Activated T-cell treated with anti-CD3 and anti-CD28 coated beads for 24 hours (primary cell): ENCODE measurements around the gene LTA4H.

Experiments
- DNase-seq: peaks from one replicate; pipeline ENCODE4 v3.0.0-alpha.2; 2020; ENCODE audit warnings: low read depth

LTA4H gene

DNA sequence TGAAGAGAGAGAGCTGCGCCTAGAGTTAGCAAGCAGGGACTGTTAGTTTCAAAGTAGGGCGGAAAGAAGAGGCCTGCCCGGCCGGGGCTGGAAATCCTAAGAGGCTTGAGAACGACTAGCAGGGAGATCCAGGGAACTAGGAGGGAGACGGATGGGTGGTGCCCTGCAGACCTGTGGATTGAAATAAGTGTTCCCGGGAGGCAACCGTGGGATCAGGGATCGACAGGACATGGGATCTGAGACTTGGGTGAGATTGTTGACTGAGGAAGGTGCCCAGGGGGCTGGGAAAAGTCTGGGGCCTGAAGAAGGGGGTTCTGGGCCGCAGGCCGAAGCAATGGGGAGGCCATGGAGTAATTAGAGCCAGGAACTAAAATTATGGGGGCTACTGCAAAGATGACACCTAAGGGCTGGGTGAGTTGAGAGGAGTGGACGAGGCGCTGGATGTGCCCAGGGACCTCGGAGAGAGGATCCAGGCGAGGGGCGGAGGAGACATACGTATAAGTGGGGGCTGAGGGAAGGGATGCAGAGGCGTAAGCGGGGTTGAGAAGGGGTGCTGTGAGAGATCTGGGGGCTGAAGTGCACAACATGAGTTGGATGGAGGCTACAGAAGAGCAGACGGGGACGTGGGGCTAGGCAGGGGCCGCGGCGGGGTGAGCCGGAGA, 635 bp downstream of the LTA4H start:
- no peak for DNase-seq

DNA sequence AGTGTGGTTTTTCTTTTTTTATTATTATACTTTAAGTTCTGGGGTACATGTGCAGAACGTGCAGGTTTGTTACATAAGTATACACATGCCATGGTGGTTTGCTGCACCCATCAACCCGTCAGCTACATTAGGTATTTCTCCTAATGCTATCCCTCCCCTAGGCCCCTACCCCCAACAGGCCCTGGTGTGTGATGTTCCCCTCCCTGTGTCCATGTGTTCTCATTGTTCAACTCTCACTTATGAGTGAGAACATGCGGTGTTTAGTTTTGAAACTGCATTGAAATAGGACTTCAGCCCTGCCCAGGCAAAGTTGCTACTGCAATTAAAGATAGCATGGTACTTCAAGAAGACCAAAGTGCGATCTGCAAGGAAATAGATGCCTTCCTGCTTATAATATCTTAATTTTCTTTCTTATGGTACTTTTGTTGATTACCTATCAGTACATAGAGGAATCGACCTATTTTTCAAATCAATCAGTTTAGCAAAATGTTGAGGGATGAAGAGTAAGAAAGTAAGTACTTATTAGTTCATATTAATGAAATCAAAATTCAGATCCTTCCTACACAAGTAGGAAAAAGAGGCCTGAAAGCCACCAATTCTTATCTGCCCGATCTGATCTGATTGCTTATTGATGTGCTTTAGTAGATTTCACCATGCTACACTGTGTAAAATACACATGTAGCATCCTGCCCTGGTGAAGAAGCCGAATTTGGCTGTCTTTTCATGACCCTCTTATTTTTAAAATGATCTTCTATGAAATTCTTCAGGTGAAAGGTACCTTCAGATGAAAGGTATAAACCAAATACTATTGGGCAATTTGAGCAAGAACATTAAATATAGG, 1.6 kb downstream of the LTA4H start:
- no peak for DNase-seq

DNA sequence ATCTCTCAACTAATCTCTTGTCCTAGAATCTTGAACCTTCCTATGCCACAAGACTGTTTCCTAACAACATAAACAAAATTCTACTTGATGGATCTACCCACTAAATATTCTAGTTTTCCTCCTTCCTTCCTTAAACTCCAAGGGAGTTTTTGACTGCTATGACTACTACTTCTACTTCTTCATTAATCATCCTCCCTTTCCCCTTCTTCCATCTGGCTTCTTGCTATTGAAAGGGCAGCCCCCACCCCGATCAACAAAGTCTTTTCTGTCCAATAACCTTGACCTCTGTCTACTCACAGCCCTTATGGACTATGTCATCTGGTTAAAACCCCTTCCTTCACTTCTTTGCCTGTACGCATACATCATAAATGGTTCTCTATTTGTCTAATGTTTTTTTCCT, 5.6 kb downstream of the LTA4H start:
- DNase-seq: no peak

DNA sequence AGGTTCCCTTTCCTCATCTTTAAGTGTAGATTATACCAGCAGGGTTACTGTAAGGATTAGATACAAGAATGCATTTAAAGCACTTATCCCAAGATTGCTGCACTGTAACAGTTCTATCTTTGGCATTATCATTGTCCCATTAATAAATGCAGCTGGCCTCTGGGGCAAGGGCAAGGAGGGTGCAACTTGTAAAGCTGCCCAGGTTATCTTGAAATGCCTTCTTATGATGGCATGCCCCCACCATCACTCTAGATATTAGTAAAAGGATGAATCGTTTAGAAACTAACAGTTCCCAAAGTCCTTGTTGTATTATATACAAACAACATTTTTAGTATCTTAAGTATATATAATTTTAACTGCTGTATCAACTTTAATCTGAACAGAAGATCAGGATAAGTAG, 6.8 kb downstream of the LTA4H start:
- DNase-seq: no peak

DNA sequence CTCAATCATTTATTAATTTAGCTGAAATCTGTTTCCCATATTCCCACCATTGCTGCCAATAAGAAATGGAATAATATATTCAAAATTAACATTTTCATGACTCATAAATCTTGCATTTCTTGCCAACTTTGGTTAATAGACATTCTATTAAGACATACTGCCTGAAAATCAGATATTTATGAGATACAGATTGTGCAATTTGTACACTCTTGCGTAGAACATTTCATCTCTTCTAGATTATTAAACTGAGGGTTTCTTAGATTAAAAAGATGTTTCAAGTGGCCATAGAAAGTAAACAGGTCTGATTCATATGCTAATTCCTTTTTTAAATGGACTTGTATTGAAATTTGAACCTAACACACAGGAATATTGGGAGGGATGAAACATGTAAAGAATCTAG, 9.1 kb downstream of the LTA4H start:
- DNase-seq: no peak

DNA sequence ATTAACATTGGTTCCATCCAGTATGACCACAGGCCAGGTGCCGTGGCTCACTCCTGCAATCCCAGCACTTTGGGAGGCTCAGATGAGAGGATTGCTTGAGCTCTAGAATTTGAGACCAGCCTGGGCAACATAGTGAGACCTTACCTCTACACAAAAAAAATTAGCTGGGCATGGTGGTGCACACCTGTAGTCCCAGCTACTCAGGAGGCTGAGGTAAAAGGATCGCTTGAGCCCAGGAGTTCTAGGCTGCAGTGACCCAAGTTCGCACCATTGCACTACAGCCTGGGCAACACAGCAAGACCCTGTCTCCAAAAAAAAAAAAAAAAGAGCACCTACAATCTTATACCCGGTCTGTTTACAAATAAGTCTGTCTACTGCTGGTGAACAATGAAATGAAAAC, 9.9 kb downstream of the LTA4H start:
- no peak for DNase-seq

DNA sequence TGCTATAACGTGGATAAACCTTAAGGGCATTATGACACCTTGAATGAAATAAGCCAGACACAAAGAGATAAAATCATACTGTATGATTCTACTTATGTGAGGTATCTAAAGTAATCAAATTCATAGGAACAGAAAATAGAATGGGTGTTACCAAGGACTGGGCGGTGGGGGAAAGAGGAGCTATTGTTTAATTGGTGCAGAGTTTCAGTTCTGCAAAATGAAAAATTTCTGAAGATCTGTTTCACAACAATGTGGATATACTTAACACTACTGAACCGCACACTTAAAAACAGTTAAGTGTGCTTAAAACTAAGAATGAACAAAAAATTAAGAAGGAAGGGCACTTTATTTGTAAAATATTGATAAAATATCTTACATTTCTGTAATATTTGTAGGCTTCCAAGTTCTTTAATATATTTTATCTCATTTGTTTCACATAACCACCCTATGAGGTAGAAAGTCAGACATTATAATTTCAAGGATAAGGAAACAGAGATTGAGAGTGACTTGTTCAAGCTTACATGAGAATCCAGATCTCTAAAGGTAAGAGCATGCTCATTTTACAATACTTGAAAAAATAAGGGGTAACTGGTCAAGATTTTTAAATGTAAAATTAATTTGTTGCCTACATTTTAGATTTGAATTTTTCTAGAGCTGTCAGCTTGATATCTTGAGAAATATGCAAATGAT, 14.9 kb downstream of the LTA4H start:
- DNase-seq: no peak

DNA sequence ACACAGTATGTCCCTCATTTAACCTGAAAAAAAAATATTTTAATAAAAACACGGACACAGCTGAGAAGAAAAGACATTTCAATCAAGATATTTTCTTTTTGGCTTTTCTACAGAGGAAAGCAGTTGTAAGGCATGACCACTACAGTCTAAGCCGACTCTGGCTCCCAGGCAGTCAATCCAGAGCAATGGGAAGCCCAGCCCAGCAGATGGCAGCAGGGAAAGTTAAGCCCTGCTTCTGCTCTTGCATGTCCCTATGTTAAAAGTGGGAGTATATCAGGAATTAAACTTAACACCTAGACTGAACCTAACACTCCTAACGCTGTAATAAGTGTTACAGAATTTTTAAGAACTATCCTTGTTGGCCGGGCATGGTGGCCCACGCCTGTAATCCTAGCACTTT, 19.7 kb downstream of the LTA4H start:
- DNase-seq: no peak

DNA sequence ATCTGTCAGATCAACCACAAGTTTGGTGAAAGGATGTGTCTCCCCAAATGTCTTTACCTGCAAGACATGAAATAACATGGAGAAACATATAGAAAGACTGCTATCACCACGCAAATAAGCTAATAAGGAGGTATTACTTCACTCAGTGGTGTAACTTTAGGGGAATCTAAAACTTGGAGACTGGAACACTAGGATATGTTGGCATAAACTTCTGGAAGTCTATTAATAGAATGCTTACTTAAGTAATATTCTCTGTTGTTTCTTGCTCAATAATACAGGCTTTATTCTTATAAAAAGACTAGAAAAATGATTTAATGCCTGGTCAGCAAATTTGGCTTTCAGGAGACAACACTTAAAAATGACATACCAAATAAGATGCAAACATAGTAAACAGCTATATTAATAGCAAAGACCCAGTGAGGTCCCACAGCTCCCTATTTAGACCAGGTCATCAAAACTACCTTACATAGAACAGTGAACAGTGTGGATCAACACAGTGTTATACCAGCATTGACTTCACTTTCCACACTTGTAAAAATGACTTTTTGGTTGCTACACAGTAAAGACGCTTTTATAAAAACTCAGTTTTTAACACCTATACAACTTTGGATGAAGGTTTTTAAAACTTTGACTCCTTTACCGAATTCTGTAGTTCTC, 20.3 kb downstream of the LTA4H start:
- DNase-seq: no peak

DNA sequence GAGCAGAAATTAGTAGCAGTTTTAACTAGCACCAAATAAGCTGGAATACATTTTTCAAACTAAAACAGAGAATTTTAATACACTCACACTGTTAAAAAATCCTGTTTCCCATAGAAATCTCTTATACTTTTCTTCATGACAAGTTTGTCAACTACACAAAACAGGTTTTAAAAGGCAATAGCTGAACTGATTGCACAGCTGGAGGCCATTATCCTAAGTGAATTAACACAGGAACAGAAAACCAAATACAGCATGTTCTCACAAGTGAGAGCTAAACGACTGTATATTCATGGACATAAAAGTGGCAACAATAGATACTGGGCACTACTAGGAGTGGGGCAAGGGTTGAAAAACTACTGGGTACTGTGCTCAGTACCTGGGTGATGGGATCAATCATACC, 27.7 kb downstream of the LTA4H start:
- no peak for DNase-seq

DNA sequence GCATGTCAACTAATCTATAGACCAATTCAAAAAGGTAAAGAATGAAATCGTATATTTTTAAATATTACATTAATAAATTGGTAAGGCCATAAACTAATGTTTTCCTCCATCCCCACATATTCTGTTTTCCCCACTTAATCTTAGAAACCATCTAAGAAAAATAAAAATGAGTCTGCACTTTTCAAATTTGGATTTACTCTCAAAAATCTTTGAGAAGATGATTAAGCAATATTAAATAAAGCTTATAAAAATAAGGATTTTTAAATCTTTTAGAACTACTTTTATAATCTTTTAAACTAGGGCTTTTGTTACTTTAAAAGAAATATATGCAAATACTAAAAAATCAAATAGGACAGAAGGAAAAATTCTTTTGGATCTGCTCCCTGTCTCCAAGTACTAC, 28.7 kb downstream of the LTA4H start:
- DNase-seq: no peak

DNA sequence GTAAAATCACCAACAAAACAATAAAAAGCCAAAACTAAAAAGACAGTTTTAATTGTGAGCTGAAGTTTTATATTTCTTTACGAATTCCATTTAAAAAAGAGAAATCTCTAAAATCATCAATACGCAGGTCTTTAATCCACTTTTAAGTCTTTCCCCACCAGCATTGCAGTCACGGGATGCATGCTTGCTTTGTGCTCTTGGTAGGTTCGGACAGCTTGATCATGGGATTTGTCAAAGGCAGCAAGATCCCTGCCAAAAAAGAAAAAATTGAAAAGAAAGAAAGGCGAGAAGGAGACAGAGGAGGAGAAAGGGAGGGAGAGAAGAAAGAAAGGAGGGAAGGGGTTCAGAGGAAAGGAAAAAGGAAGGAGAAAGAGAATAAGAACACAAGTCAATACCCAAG, 34.5 kb downstream of the LTA4H start:
- DNase-seq: no peak

DNA sequence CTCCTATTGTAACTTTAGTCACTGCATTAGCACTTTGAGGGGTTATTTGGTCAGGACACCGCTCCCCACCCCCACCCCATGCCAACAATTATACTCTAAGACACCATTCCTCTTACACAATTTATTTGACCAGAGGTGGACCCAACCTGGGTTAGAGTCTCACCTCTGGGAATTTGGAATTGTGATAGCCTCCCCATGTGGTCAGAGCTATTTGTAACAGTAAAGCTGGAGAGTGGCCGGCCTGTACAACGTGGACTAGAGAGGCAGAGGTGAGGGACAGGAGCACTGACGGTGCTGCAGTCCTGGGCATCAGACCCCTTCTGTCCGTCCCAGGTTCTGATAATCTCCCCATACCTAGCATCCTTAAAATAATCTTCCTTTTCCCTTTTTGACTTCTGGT, 35.9 kb downstream of the LTA4H start:
- DNase-seq: no peak

DNA sequence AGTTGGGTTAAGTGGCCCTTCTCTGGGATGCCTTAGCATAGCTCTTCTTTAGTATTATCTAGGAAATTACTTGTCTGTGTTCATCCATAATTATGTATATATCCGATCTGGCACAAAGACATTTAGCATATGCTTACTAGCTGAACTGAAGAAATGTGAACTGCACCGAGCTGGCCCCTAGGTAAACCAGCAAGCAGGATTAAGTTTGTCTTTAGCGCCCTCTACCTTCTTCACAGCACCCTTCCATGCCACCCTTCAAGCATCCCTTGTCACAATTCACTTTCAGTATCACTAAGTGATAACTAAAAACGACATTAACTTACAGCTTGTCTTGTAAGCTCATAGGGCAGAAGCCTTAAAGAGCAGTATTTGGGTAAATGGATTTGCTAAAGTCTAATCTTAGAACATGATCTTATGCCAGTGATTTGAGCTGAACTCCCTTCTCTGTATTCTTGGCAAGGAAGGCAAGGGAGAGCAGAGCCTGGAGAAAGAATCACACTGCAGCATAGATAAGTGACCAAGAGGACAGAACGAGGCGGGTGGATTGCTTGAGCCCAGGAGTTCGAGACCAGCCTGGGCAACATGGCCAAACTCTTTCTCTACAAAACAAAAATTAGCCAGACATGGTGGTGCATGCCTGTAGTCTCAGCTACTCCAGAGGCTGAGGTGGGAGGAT, 36.6 kb downstream of the LTA4H start:
- DNase-seq: peak; percentile 16

DNA sequence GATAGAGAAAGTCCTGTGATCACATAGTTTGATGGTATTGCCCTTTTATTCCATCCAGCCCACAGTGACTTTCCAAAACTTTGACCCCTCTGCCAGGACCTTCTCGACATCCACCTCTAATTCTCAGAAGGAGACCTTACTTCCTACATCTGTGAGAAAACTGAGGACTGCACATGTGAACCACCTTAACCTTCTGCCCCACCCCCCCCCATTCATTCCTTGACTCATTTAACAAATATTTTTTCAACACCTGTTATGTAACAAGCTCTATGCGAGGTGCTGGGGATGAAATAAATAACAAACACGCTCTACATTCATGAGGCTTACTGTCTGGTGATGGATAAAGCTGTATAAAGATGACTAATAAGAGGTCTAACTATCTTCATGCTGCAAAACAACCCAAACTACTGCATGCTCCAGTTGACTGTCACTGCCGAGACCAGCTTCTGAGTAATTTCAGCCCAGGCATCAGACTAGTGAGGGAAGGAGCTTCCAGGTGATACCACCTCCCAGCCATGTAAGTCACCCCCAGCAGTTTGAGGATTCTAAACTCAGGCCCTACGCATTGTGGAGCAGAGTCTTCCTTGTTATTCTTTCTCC, 37.4 kb downstream of the LTA4H start:
- no peak for DNase-seq

DNA sequence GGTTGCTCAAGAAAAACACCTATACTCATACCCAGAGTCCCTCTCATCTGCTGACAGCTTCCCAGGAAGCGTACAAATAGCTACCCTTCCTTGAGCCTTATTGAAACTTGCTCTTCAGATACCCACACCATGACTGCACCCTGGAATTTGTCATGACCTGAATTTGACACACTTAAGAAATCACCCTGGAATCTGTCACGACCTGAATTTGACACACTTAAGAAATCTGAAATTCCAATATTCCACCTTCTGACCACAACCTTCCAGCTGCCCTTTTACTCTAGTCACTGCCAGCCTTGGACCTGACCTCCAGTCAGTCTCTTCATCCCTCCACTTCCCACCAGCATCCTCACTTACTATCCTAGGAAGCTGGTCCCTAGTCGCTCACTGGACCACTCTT, 38.1 kb downstream of the LTA4H start:
- no peak for DNase-seq

DNA sequence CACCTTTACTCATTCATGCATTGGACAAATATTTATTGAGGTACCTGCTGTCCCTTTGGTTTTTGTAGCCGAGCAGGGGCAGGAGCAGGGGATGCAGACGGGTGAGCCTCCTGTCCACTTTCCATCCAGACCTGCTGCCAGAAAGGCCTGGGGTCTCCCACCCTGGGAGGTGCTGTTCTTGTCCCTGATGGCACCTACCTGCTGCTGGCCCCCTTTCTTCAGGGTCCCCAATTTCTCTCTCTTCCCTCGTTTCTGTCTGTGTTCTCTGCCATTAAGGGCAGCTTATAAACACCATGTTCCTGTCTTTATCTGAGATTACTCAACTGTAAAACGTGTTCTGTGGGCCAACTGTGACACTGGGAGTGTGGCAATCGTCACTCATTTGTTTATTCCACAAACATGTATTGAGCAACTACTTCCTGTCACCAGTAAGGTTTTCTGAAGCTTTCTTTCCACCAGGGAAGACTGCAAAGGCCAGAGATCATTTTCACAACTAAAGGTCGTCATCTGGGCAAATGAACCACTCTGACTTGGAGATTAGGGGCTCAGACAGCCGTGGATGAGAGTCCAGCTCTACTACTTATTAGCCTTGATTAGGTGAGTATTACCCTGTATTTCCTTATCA, 39.2 kb downstream of the LTA4H start, which contains the start of gene HAL:
HAL (minus strand) TSS at position 311 of the 625 bp plus-strand sequence. CDS start 434 bp downstream, outside the sequence.
- DNase-seq: no peak

DNA sequence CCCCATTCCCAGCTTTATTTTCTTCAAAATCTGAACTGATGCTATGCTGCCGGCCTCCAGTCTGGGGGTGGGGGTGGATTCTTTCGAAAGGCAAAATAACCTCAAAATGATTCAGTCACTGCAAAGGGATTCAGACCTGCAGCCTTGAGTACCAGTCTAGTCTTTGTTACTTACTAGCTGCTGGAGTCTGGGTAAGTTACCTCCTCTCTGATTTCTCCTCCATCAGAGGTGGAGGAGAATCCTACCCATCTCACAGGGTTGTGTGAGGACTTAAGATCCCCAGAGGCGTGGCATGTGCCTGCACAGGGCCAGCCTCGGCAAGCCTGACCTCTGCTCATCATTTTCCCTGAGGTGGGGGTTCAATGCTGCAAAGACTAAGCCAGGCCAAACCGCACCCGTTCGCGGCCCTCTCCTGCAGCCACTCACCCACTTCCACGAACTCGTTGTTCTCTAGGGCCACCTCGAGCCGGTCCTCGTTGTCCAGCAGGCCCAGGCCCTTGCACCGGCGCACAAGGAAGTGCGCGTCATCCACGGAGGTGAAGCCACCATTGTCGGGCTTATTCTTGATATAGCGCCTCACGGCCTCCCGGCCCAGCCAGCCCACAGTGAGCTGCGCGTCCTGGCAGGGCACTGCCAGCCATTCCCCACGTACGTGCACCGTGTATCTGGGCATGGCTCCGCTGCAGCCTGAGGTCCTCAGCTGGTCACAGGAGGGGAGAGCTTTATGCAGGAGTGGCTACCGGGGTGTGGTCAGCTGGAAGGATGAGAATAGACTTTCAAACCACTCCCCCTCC, 40.0 kb downstream of the LTA4H start:
- DNase-seq: no peak

DNA sequence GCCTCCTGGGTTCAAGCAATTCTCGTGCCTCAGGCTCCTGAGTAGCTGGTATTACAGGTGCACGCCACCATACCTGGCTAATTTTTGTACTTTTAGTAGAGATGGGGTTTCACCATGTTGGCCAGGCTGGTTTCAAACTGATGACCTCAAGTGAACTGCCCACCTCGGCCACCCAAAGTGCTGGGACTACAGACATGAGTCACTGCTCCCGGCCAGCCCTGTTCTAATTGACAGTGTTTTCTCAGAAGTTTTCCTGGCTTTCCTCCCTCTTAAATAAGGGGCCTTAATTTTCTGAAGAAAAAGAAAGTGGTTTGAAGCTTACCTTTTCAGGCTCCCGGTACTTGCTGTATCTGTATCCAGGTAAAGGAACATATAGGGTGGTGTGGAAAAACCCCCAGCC, 40.9 kb downstream of the LTA4H start:
- no peak for DNase-seq

DNA sequence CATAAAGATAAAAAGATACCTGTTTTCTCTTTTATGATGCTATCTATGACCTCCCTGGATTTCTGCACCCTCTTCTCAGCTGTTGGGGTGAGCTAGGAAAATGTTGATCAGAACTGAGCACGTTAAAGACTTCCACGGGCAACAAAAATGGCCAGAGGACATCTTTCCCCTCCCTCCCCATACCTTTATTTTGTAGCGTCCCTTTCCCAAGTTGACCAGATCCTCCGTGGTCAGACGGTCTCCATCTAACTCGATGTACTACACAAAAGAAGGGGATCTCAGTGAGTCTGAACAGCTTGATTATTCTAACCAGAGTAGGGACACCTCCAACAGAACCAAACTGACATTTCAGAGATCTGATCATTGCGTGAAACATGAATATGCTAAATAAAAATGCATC, 41.5 kb downstream of the LTA4H start:
- no peak for DNase-seq
